Erythroblast (primary cell): ENCODE results near the gene CHST12.

Experiments used
- GATA1 ChIP-seq: IDR thresholded peaks from 2 replicates; pipeline ENCODE4 v1.6.1; 2011; ENCODE audit warnings: low read depth, mild to moderate bottlenecking, control low read depth, low read length, moderate library complexity
- POLR2A ChIP-seq: IDR thresholded peaks from 2 replicates; pipeline ENCODE4 v1.6.1; 2011; ENCODE audit warnings: mild to moderate bottlenecking, low read length

DNA sequence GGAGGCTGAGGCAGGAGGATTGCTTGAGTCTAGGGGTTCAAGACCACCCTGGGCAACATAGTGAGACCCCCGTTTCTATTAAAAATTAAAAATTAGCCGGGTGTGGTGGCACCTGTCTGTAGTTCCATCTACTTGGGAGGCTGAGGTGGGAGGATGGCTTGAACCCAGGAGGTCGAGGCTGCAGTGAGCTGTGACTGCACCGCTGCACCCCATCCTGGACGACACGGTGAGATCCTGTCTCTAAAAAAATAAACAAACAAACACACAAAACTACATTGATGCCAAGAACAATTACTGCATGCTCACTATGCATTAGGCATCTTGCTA, 761 bp upstream of the CHST12 start:
- no peak for TF ChIP-seq POLR2A
- no peak for TF ChIP-seq GATA1
